ENCODE measurements around the gene GPX4. TPM values are rescaled to one million over a fixed set of nuclear protein-coding genes. Genes with fewer than 3 reads are reported as not detected.

The GPX4 gene
- total RNA-seq, 2 experiments from 2014 or later = 148 to 203 TPM

DNA sequence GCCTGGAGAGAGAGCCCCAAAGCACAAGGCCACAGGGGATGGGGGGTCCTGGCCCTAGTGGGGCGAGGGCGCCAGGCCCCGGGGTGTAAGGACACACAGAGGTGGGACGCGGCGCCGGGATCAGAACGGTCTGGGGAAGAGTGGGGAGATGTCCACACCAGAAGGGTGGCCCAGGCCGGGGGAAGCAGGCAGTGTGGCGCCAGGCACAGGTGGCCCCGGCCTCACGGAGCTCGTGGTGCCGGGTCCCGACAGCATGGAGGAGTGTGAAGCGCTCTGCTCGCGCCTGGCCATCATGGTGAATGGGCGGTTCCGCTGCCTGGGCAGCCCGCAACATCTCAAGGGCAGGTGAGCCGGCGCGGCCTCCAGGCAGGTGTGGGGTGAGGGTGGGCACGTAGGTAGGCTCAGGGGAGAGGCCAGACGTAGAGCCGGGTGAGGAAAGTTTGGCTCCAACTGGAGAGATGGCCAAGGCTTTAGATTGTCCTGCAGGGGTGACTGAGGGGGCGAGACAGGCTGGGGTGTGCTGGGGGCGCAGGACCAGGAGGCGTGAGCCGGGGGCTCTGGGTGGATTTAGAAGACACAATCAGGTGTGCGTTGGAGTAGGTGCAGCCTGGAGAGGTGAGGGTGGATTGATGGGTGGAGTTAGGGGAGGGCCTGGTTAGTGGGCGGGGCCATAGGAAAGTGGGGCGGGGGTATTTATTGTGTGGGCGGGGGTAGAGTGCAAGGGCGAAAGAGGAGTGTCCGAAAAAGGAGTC, 39.7 kb upstream of the GPX4 start:
- no peak overlapping the region for H3K27ac ChIP-seq (ENCODE audit: low read depth, low read length, poor library complexity, severe bottlenecking)
- H3K9me2 ChIP-seq (ENCODE audit: insufficient read depth, low read length) = no peaks in the 10 kb centered on the region
- peak overlapping the region; percentile 27 for H3K4me3 ChIP-seq (ENCODE audit: low read depth, low read length, poor library complexity, severe bottlenecking)
- no TSS peak for BruUV-seq (replicated peaks)
- peaks cover 14% of the 10 kb centered on the region for H3K79me2 ChIP-seq (ENCODE audit: insufficient read depth, low read depth, low read length)
- H3K36me3 ChIP-seq (ENCODE audit: insufficient read depth, low read length) = peaks cover 9% of the 10 kb centered on the region; the same call in 1 of the 2 replicates
- POLR2A ChIA-PET = interaction anchor here (0.6 kb wide), 1 partner anchor 28 kb away, joined by 3 read pairs; no protein-coding TSS in a partner anchor
- no peak overlapping the region; the same call in 1 of the 2 replicates for H2AFZ ChIP-seq (ENCODE audit: low read length)
- CTCF ChIA-PET (ENCODE audit: unreplicated experiment) = interaction anchor here (0.6 kb wide), 1 partner anchor 12 kb away, joined by 3 read pairs; no protein-coding TSS in a partner anchor
- intact Hi-C loops (cut with micrococcal nuclease; ENCODE audit: unreplicated experiment) = no loop called here
- H4K20me1 ChIP-seq (ENCODE audit: insufficient read depth, low read length) = no peaks in the 10 kb centered on the region
- peak overlapping the region; percentile 99 for H3K4me2 ChIP-seq (ENCODE audit: low read length)
- H3K9me3 ChIP-seq (ENCODE audit: low read length) = no peaks in the 10 kb centered on the region
- H3K4me1 ChIP-seq (ENCODE audit: insufficient read depth, low read length, poor library complexity, severe bottlenecking) = peaks cover 47% of the 10 kb centered on the region
- TF ChIP-seq EZH2phosphoT487 (IDR thresholded peaks at IDR 0.05; ENCODE audit: borderline replicate concordance, low read depth, low read length) = no peak
- TF ChIP-seq, protein P1, sequence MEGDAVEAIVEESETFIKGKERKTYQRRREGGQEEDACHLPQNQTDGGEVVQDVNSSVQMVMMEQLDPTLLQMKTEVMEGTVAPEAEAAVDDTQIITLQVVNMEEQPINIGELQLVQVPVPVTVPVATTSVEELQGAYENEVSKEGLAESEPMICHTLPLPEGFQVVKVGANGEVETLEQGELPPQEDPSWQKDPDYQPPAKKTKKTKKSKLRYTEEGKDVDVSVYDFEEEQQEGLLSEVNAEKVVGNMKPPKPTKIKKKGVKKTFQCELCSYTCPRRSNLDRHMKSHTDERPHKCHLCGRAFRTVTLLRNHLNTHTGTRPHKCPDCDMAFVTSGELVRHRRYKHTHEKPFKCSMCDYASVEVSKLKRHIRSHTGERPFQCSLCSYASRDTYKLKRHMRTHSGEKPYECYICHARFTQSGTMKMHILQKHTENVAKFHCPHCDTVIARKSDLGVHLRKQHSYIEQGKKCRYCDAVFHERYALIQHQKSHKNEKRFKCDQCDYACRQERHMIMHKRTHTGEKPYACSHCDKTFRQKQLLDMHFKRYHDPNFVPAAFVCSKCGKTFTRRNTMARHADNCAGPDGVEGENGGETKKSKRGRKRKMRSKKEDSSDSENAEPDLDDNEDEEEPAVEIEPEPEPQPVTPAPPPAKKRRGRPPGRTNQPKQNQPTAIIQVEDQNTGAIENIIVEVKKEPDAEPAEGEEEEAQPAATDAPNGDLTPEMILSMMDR (conservative IDR thresholded peaks at IDR 0.05; ENCODE audit: low read length) = no peak
- peak; percentile 57 for DNase-seq (ENCODE audit: low spot score)

DNA sequence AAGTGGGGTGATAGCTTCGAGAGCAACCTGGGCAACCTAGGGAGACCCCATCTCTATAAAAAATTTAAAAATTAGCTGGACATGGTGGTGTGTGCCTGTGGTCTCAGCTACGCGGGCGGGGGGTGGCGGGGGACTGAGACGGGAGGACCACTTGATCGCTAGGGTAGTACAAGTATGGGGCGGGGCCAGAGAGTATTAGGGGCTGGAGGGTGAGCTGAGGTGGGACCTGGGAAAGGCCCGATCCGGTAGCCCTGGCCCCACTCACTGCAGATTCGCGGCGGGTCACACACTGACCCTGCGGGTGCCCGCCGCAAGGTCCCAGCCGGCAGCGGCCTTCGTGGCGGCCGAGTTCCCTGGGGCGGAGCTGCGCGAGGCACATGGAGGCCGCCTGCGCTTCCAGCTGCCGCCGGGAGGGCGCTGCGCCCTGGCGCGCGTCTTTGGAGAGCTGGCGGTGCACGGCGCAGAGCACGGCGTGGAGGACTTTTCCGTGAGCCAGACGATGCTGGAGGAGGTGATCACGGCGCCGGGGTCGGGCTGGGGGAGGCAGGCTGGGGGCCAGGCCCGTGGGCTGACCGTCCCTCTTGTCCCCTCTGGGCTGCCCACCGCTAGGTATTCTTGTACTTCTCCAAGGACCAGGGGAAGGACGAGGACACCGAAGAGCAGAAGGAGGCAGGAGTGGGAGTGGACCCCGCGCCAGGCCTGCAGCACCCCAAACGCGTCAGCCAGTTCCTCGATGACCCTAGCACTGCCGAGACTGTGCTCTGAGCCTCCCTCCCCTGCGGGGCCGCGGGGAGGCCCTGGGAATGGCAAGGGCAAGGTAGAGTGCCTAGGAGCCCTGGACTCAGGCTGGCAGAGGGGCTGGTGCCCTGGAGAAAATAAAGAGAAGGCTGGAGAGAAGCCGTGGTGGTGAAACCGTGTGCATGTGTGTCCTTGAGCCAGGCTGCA, 38.9 kb upstream of the GPX4 start:
- H4K20me1 ChIP-seq (ENCODE audit: insufficient read depth, low read length) = no peaks in the 10 kb centered on the region
- H2AFZ ChIP-seq (ENCODE audit: low read length) = peak overlapping the region; percentile 16; the same call in 1 of the 2 replicates
- H3K4me2 ChIP-seq (ENCODE audit: low read length) = peak overlapping the region; percentile 99
- H3K9me2 ChIP-seq (ENCODE audit: insufficient read depth, low read length) = no peaks in the 10 kb centered on the region
- ChIA-PET CTCF (ENCODE audit: unreplicated experiment) (interaction anchor here (0.6 kb wide), 1 partner anchor 11 kb away, joined by 3 read pairs; no protein-coding TSS in a partner anchor), POLR2A (interaction anchor here (0.5 to 0.8 kb wide), 3 partner anchors 10 to 411 kb away, joined by 3 to 5 read pairs (median 4); no protein-coding TSS in a partner anchor)
- BruUV-seq (replicated peaks) = no TSS peak
- no peaks in the 10 kb centered on the region for H3K9me3 ChIP-seq (ENCODE audit: low read length)
- intact Hi-C loops (cut with micrococcal nuclease; ENCODE audit: unreplicated experiment) = loop anchor here (5.0 kb wide), 1 partner anchor 37 kb away; the partner anchor contains the start of gene GPX4
- peaks cover 23% of the 10 kb centered on the region for H3K79me2 ChIP-seq (ENCODE audit: insufficient read depth, low read depth, low read length)
- peak overlapping the region; percentile 27 for H3K4me3 ChIP-seq (ENCODE audit: low read depth, low read length, poor library complexity, severe bottlenecking)
- no peak for TF ChIP-seq EZH2phosphoT487 (IDR thresholded peaks at IDR 0.05; ENCODE audit: borderline replicate concordance, low read depth, low read length)
- TF ChIP-seq, protein P1 (conservative IDR thresholded peaks at IDR 0.05; ENCODE audit: low read length) = peak; percentile 78
- peaks cover 17% of the 10 kb centered on the region; the same call in 1 of the 2 replicates for H3K36me3 ChIP-seq (ENCODE audit: insufficient read depth, low read length)
- peak; percentile 81 for DNase-seq (ENCODE audit: low spot score)
- peak overlapping the region; percentile 25 for H3K27ac ChIP-seq (ENCODE audit: low read depth, low read length, poor library complexity, severe bottlenecking)
- H3K4me1 ChIP-seq (ENCODE audit: insufficient read depth, low read length, poor library complexity, severe bottlenecking) = peaks cover 56% of the 10 kb centered on the region

Measured in OCI-LY7 (cell line).